H1 (cell line): ENCODE results near the gene CAB39L. TPM values are rescaled to one million over a fixed set of nuclear protein-coding genes. Genes with fewer than 3 reads are reported as not detected.

Source experiments
- CTCF ChIA-PET: fragments of 300-600 bp; sonication (Branson Sonifier 250); formaldehyde crosslinking; loops from one replicate; lab custom pipeline; 2021; ENCODE audit not compliant: partially characterized antibody; lab: Charles Lee
- POLR2A ChIA-PET: fragments of 300-600 bp; sonication (Branson Sonifier 250); formaldehyde crosslinking; loops from one replicate; lab custom pipeline; 2021; ENCODE audit warnings: inconsistent platforms; ENCODE audit not compliant: partially characterized antibody; lab: Charles Lee
- DNase-seq, 2 experiments: peaks; one replicate each; pipeline versions ENCODE4 v3.0.0 to v3.0.0-alpha.2; 2010 to 2022; ENCODE audit warnings: low spot score in 2 of 2, low read depth in 1 of 2, mixed read lengths in 1 of 2
- FAIRE-seq: peaks from 2 replicates; lab custom pipeline; 2011; peaks lifted over from hg19 to GRCh38; lab: Jason Lieb, UNC
- H2AFZ ChIP-seq: 2 replicates; pipeline ENCODE4 v1.8.1; 2012; ENCODE audit warnings: low read length, inconsistent platforms
- H2AK5ac ChIP-seq: 2 replicates; pipeline ENCODE4 v1.6.1; 2013; ENCODE audit warnings: low read depth, low read length
- H2BK120ac ChIP-seq: replicated peaks from 2 replicates; pipeline ENCODE3; 2013; ENCODE audit warnings: low read depth, low read length, inconsistent platforms
- H2BK12ac ChIP-seq: 2 replicates; pipeline ENCODE4 v1.6.1; 2013; ENCODE audit warnings: low read depth, low read length
- H2BK15ac ChIP-seq: 2 replicates; pipeline ENCODE4 v1.6.1; 2013; ENCODE audit warnings: low read length
- H2BK20ac ChIP-seq: 2 replicates; pipeline ENCODE4 v1.6.1; 2013; ENCODE audit warnings: low read length
- H2BK5ac ChIP-seq: 2 replicates; pipeline ENCODE4 v1.6.1; 2013; ENCODE audit warnings: low read depth, low read length
- H3K14ac ChIP-seq: 2 replicates; pipeline ENCODE4 v1.6.1; 2013; ENCODE audit warnings: inconsistent platforms; ENCODE audit not compliant: insufficient read length
- H3K18ac ChIP-seq: 2 replicates; pipeline ENCODE4 v1.6.1; 2013; ENCODE audit warnings: low read length; ENCODE audit errors: extremely low read depth
- H3K23ac ChIP-seq: 2 replicates; pipeline ENCODE4 v1.6.1; 2013; ENCODE audit warnings: inconsistent platforms; ENCODE audit not compliant: insufficient read length
- H3K23me2 ChIP-seq: 2 replicates; pipeline ENCODE4 v1.6.1; 2013; ENCODE audit warnings: low read depth, low read length
- H3K27ac ChIP-seq: 2 replicates; pipeline ENCODE4 v1.6.1; 2011; ENCODE audit warnings: low read depth, low read length, inconsistent platforms
- H3K27me3 ChIP-seq, 4 experiments: replicated peaks in 1 of 4; 1 replicate in 1 of 4; 2 replicates in 3 of 4; pipeline versions ENCODE4 v1.6.1 to v1.8.1; 2011 to 2013; ENCODE audit warnings: low read length in 3 of 4, mild to moderate bottlenecking in 3 of 4, inconsistent platforms in 2 of 4, mixed read lengths in 2 of 4, moderate library complexity in 1 of 4; ENCODE audit not compliant: control insufficient read depth in 3 of 4, insufficient read depth in 3 of 4; ENCODE audit errors: extremely low read depth in 1 of 4
- H3K36me3 ChIP-seq, 4 experiments: 2 replicates each; pipeline versions ENCODE4 v1.6.1 to v1.8.1; 2011 to 2013; ENCODE audit warnings: mild to moderate bottlenecking in 4 of 4, low read length in 3 of 4, moderate library complexity in 2 of 4, control low read depth in 1 of 4, inconsistent platforms in 1 of 4; ENCODE audit not compliant: insufficient read depth in 4 of 4, control insufficient read depth in 2 of 4
- H3K4ac ChIP-seq: replicated peaks from 2 replicates; pipeline ENCODE3; 2013; ENCODE audit warnings: low read length, low read depth, mixed read lengths, inconsistent platforms; ENCODE audit not compliant: insufficient read length
- H3K4me1 ChIP-seq, 4 experiments: replicated peaks in 1 of 4; 1 replicate in 1 of 4; 2 replicates in 3 of 4; pipeline versions ENCODE4 v1.6.1 to v1.8.1; 2011 to 2013; ENCODE audit warnings: low read length in 3 of 4, inconsistent platforms in 2 of 4, mixed read lengths in 1 of 4; ENCODE audit not compliant: insufficient read depth in 4 of 4, control insufficient read depth in 3 of 4
- H3K4me2 ChIP-seq, 2 experiments: 2 replicates each; pipeline versions ENCODE4 v1.6.1 to v1.8.1; 2011 to 2013; ENCODE audit warnings: low read depth in 2 of 2, low read length in 2 of 2, control low read depth in 1 of 2, inconsistent platforms in 1 of 2, mild to moderate bottlenecking in 1 of 2; ENCODE audit not compliant: insufficient read depth in 1 of 2
- H3K4me3 ChIP-seq, 4 experiments: fragments of 200-600, 300-600 bp in 1 of 4; sonication (generic), shearing (Covaris generic), sonication (Bioruptor Twin) in 1 of 4; 2 replicates each; pipeline versions ENCODE4 v1.5.1 to v1.8.1; 2011 to 2016; ENCODE audit warnings: low read length in 4 of 4, low read depth in 3 of 4, control low read depth in 2 of 4, inconsistent platforms in 2 of 4, mild to moderate bottlenecking in 2 of 4, mixed read lengths in 1 of 4, moderate library complexity in 1 of 4; ENCODE audit not compliant: insufficient read depth in 2 of 4; ENCODE audit errors: extremely low read depth in 1 of 4
- H3K56ac ChIP-seq: replicated peaks from 2 replicates; pipeline ENCODE3; 2013; ENCODE audit warnings: low read depth, mild to moderate bottlenecking, mixed read lengths, low read length, inconsistent platforms; ENCODE audit not compliant: insufficient read length
- H3K79me1 ChIP-seq: 2 replicates; pipeline ENCODE4 v1.6.1; 2013; ENCODE audit warnings: low read depth, low read length, control low read depth
- H3K79me2 ChIP-seq, 2 experiments: 2 replicates each; pipeline versions ENCODE4 v1.6.1 to v1.8.1; 2012 to 2013; ENCODE audit warnings: low read length in 2 of 2, mild to moderate bottlenecking in 2 of 2, inconsistent platforms in 1 of 2; ENCODE audit not compliant: insufficient read depth in 2 of 2, control insufficient read depth in 1 of 2
- H3K9ac ChIP-seq, 4 experiments: replicated peaks in 1 of 4; 1 replicate in 1 of 4; 2 replicates in 3 of 4; pipeline versions ENCODE4 v1.6.1 to v1.8.1; 2011 to 2013; ENCODE audit warnings: low read depth in 3 of 4, low read length in 3 of 4, control low read depth in 2 of 4, mild to moderate bottlenecking in 2 of 4, moderate library complexity in 2 of 4, inconsistent platforms in 1 of 4; ENCODE audit errors: extremely low read depth in 1 of 4
- H3K9me3 ChIP-seq, 2 experiments: 2 replicates each; pipeline versions ENCODE4 v1.6.1 to v1.8.1; 2012 to 2013; ENCODE audit warnings: mild to moderate bottlenecking in 2 of 2, moderate library complexity in 2 of 2, control low read depth in 1 of 2, inconsistent platforms in 1 of 2, low read depth in 1 of 2, low read length in 1 of 2, mixed read lengths in 1 of 2; ENCODE audit not compliant: insufficient read depth in 2 of 2
- H4K20me1 ChIP-seq, 2 experiments: replicated peaks in 1 of 2; 2 replicates each; pipeline versions ENCODE3 to v1.8.1; 2011 to 2013; ENCODE audit warnings: inconsistent platforms in 2 of 2, low read length in 2 of 2, mild to moderate bottlenecking in 1 of 2; ENCODE audit not compliant: insufficient read depth in 2 of 2, control insufficient read depth in 1 of 2
- H4K5ac ChIP-seq: 2 replicates; pipeline ENCODE4 v1.6.1; 2013; ENCODE audit warnings: low read length, low read depth, mixed read lengths, inconsistent platforms; ENCODE audit not compliant: insufficient read length
- H4K8ac ChIP-seq: 2 replicates; pipeline ENCODE4 v1.8.0; 2013; ENCODE audit warnings: mild to moderate bottlenecking, moderate library complexity, low read length, inconsistent platforms; ENCODE audit not compliant: insufficient read depth; ENCODE audit errors: extremely low read depth
- H4K91ac ChIP-seq: replicated peaks from 2 replicates; pipeline ENCODE3; 2013; ENCODE audit warnings: low read length, mixed read lengths, inconsistent platforms; ENCODE audit not compliant: insufficient read length
- BCL11A ChIP-seq, 2 experiments: IDR thresholded peaks; one replicate each; pipeline ENCODE4 v1.6.1; 2011; ENCODE audit warnings: low read depth in 2 of 2, low read length in 2 of 2, mild to moderate bottlenecking in 2 of 2
- BRCA1 ChIP-seq: IDR thresholded peaks from 2 replicates; pipeline ENCODE4 v1.6.1; 2012; ENCODE audit warnings: low read depth, low read length, improper control_type of control experiment
- CTCF ChIP-seq, 3 experiments: IDR thresholded peaks; 1 replicate in 2 of 3; 2 replicates in 1 of 3; pipeline versions ENCODE4 v1.5.1 to v1.6.1; 2011; ENCODE audit warnings: low read length in 3 of 3, mild to moderate bottlenecking in 3 of 3, inconsistent platforms in 2 of 3, low read depth in 1 of 3, moderate library complexity in 1 of 3; ENCODE audit not compliant: insufficient read depth in 1 of 3; ENCODE audit errors: control extremely low read depth in 1 of 3
- GTF2F1 ChIP-seq: IDR thresholded peaks from 2 replicates; pipeline ENCODE4 v1.6.1; 2012; ENCODE audit warnings: low read depth, low read length, improper control_type of control experiment, borderline replicate concordance
- KDM4A ChIP-seq: IDR thresholded peaks from one replicate; pipeline ENCODE4 v1.7.1; 2012; ENCODE audit warnings: low read depth, mild to moderate bottlenecking, moderate library complexity, low read length, inconsistent platforms; ENCODE audit not compliant: severe bottlenecking
- POLR2A ChIP-seq, 2 experiments: IDR thresholded peaks; 1 replicate in 1 of 2; 2 replicates in 1 of 2; pipeline ENCODE4 v1.6.1; 2011; ENCODE audit warnings: low read depth in 2 of 2, low read length in 2 of 2, mild to moderate bottlenecking in 2 of 2; ENCODE audit errors: control extremely low read depth in 1 of 2
- RFX5 ChIP-seq: IDR thresholded peaks from 2 replicates; pipeline ENCODE4 v1.6.1; 2011; ENCODE audit warnings: low read depth, low read length, improper control_type of control experiment, borderline replicate concordance
- RNF2 ChIP-seq: fragments of 200-900, 300-1000 bp; sonication (generic); IDR thresholded peaks from 2 replicates; pipeline ENCODE4 v1.7.1; 2016; ENCODE audit warnings: borderline replicate concordance, low read depth, mild to moderate bottlenecking, antibody characterized with exemption, low read length; ENCODE audit not compliant: poor library complexity, severe bottlenecking; ENCODE audit errors: missing control alignments
- SP2 ChIP-seq: IDR thresholded peaks from 2 replicates; pipeline ENCODE4 v1.6.1; 2012; ENCODE audit warnings: mild to moderate bottlenecking, low read length, inconsistent platforms
- TAF1 ChIP-seq: IDR thresholded peaks from 2 replicates; pipeline ENCODE4 v1.6.1; 2011; ENCODE audit warnings: mild to moderate bottlenecking, low read depth, low read length
- polyA plus RNA-seq, 7 experiments: library from polyadenylated mRNA; depleted of rRNA in 3 of 7; stranded (reverse) in 5 of 7; unstranded in 2 of 7; fragments of >200 nt in 5 of 7; fragments of 200-250 nt in 2 of 7; gene quantifications; 1 replicate in 5 of 7; 2 replicates in 1 of 7; 4 replicates in 1 of 7; pipeline versions ENCODE4 v1.2.1 to v1.2.3, GENCODE V29; 2011 to 2013; ENCODE audit warnings: missing spikeins in 2 of 7, mixed read lengths in 2 of 7
- total RNA-seq: library from RNA; stranded (reverse); fragmentation: NEBNext Ultra II Directional; extraction: Animal tissue kit (Norgen Biotek cat#: 25700); gene quantifications from 2 replicates; pipeline ENCODE4 v1.2.1, GENCODE V29; 2021

The CAB39L gene
- total and polyA plus RNA-seq, 2 of the 8 experiments (the other 6 are each of a cell fraction or from before 2014, with no cell fraction given), result 2.5 to 4.8 TPM

DNA sequence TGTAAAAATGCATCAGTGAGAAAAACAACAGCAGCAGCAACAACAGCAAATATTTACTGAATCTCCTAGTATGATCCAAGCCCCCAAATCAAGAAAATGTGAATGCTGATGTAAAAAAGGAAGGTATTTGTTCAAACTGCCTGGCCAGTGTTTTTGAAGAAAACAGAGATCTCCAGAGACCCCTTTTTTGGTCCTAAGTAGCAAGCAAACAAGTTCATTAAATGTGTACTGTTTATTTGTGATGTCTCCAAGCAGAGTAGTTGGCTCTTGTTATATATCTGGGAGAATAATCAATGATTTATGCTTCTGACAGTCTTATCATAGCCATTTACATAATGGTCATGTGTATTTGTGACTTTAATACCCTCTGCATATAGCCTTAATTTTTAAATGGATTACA lies 145.4 kb downstream of the CAB39L start:
- Histone ChIP-seq H3K79me1 (no peaks in the 10 kb centered on the region), H3K4me1 (no peaks in the 10 kb centered on the region; a peak in 1 of 7 replicates), H3K4ac (no peak overlapping the region), H4K8ac (no peak overlapping the region), H3K9me3 (no peaks in the 10 kb centered on the region), H2BK12ac (no peak overlapping the region), H4K5ac (no peak overlapping the region), H2BK5ac (no peak overlapping the region), H3K18ac (no peak overlapping the region), H3K79me2 (no peaks in the 10 kb centered on the region), H2BK120ac (no peak overlapping the region), H2AK5ac (no peak overlapping the region), H2AFZ (no peak overlapping the region), H3K14ac (no peak overlapping the region), H3K23ac (no peak overlapping the region), H3K56ac (no peak overlapping the region), H3K4me3 (no peak overlapping the region), H3K36me3 (no peaks in the 10 kb centered on the region), H4K91ac (no peak overlapping the region), H3K27ac (no peak overlapping the region), H2BK15ac (no peak overlapping the region), H2BK20ac (no peak overlapping the region), H3K9ac (no peak overlapping the region)
- FAIRE-seq, result no peak
- TF ChIP-seq CTCF (IDR thresholded peaks at IDR 0.05; ENCODE audit: control extremely low read depth in 1 of 3, insufficient read depth in 1 of 3, low read depth in 1 of 3, low read length in 3 of 3) (no peak), TAF1 (no peak), SP2 (no peak), POLR2A (IDR thresholded peaks at IDR 0.05; ENCODE audit: control extremely low read depth in 1 of 2, low read depth in 2 of 2, low read length in 2 of 2) (no peak), BCL11A (IDR thresholded peaks at IDR 0.05; ENCODE audit: low read depth in 2 of 2, low read length in 2 of 2) (no peak), KDM4A (no peak), BRCA1 (no peak), RFX5 (no peak), RNF2 (no peak), GTF2F1 (no peak)
- TF ChIP-seq, all 59 proteins: peak for 0
- ChIA-PET POLR2A (no interaction called here), CTCF (interaction anchor here (1.3 to 3.3 kb wide), 3 partner anchors 9 to 32 kb away, joined by 3 to 20 read pairs (median 11); no protein-coding TSS in a partner anchor)
- DNase-seq, result no peak
- peaks cover 0 to 2% (median 0%) of the 10 kb centered on the region in 4 experiments; a peak in 1 of 7 replicates for H3K27me3 ChIP-seq
- H4K20me1 ChIP-seq, result no peaks in the 10 kb centered on the region
- H3K4me2 ChIP-seq, result no peak overlapping the region
- peaks cover 2% of the 10 kb centered on the region; the same call in 1 of the 2 replicates for H3K23me2 ChIP-seq
